Measurements from ENCODE around the gene SLC66A1.
A peak's percentile ranks its signal among the peaks of the same experiment; 100 is the strongest.

Gene SLC66A1

GRCh38 chr1:19325958-19326747, 14.0 kb downstream of the SLC66A1 start:
- no peak for DNase-seq (ENCODE audit: low read depth)

- no peak for DNase-seq (ENCODE audit: low read depth)
Observed at GRCh38 chr1:19326748-19327065, 14.6 kb downstream of the SLC66A1 start.

- no peak for DNase-seq (ENCODE audit: low read depth)
Observed at GRCh38 chr1:19327301-19327700, 15.2 kb downstream of the SLC66A1 start.

- no peak for DNase-seq (ENCODE audit: low read depth)
Observed at GRCh38 chr1:19327736-19328135, 15.6 kb downstream of the SLC66A1 start.

- DNase-seq (ENCODE audit: low read depth) = no peak
Observed at GRCh38 chr1:19328486-19328885, 16.4 kb downstream of the SLC66A1 start.

GRCh38 chr1:19329188-19329587, 17.1 kb downstream of the SLC66A1 start:
- no peak for DNase-seq (ENCODE audit: low read depth)

GRCh38 chr1:19329611-19330010, 17.5 kb downstream of the SLC66A1 start:
- no peak for DNase-seq (ENCODE audit: low read depth)

GRCh38 chr1:19330449-19331135, 18.5 kb downstream of the SLC66A1 start:
- DNase-seq (ENCODE audit: low read depth) = no peak

- DNase-seq (ENCODE audit: low read depth) = no peak
Observed at GRCh38 chr1:19331262-19331878, 19.2 kb downstream of the SLC66A1 start.

- no peak for DNase-seq (ENCODE audit: low read depth)
Observed at GRCh38 chr1:19332832-19333231, 20.7 kb downstream of the SLC66A1 start.

GRCh38 chr1:19333587-19334354, 21.6 kb downstream of the SLC66A1 start:
- DNase-seq (ENCODE audit: low read depth) = peak; percentile 35

- DNase-seq (ENCODE audit: low read depth) = no peak
Observed at GRCh38 chr1:19336543-19336942, 24.4 kb downstream of the SLC66A1 start.

- DNase-seq (ENCODE audit: low read depth) = no peak
Observed at GRCh38 chr1:19337289-19337688, 25.2 kb downstream of the SLC66A1 start.

GRCh38 chr1:19338323-19338762, 26.2 kb downstream of the SLC66A1 start:
- peak; percentile 47 for DNase-seq (ENCODE audit: low read depth)

GRCh38 chr1:19339214-19339861, 27.2 kb downstream of the SLC66A1 start:
- DNase-seq (ENCODE audit: low read depth) = no peak

GRCh38 chr1:19340387-19340937, 28.3 kb downstream of the SLC66A1 start:
- DNase-seq (ENCODE audit: low read depth) = no peak

- DNase-seq (ENCODE audit: low read depth) = peak; percentile 72
Observed at GRCh38 chr1:19341201-19342061, 29.3 kb downstream of the SLC66A1 start.

- DNase-seq (ENCODE audit: low read depth) = no peak
Observed at GRCh38 chr1:19342062-19342750, 30.1 kb downstream of the SLC66A1 start.

- DNase-seq (ENCODE audit: low read depth) = no peak
Observed at GRCh38 chr1:19342894-19343616, 30.9 kb downstream of the SLC66A1 start.
